GM23338 (cell line): Measurements from ENCODE around the gene CMIP. TPM values are rescaled to one million over a fixed set of nuclear protein-coding genes. Genes with fewer than 3 reads are reported as not detected.

Experiments
- ATAC-seq: fragments of 200-7000 bp; cut with Tn5 transposase; 3 replicates; pipeline ENCODE4 v1.9.1; 2020
- DNase-seq: peaks from one replicate; pipeline ENCODE4 v3.0.0-alpha.2; 2015; ENCODE audit warnings: low spot score
- H2AFZ ChIP-seq: fragments of 200-600 bp; sonication (generic); 2 replicates; pipeline ENCODE4 v1.8.0; 2016; ENCODE audit warnings: antibody characterized with exemption, mild to moderate bottlenecking, moderate library complexity
- H3F3A ChIP-seq: fragments of 200-600 bp; sonication (generic); replicated peaks from 2 replicates; pipeline ENCODE4 v1.8.0; 2017; ENCODE audit warnings: antibody characterized with exemption, mixed run types, low read depth
- H3K27ac ChIP-seq: fragments of 200-600 bp; sonication (generic); 2 replicates; pipeline ENCODE4 v1.6.1; 2016; ENCODE audit warnings: low read depth
- H3K27me3 ChIP-seq: fragments of 200-600 bp; sonication (generic); 2 replicates; pipeline ENCODE4 v1.8.0; 2016; ENCODE audit warnings: mild to moderate bottlenecking, mixed run types, moderate library complexity; ENCODE audit not compliant: insufficient read depth
- H3K36me3 ChIP-seq: fragments of 200-600 bp; sonication (generic); 2 replicates; pipeline ENCODE4 v1.8.0; 2016; ENCODE audit warnings: mild to moderate bottlenecking; ENCODE audit not compliant: insufficient read depth
- H3K4me1 ChIP-seq: fragments of 200-600 bp; sonication (generic); 2 replicates; pipeline ENCODE4 v1.8.0; 2016; ENCODE audit warnings: mild to moderate bottlenecking, moderate library complexity; ENCODE audit not compliant: insufficient read depth
- H3K4me2 ChIP-seq: fragments of 200-600 bp; sonication (generic); 2 replicates; pipeline ENCODE4 v1.7.1; 2017; ENCODE audit warnings: mixed run types
- H3K4me3 ChIP-seq: fragments of 200-600 bp; sonication (generic); 2 replicates; pipeline ENCODE4 v1.6.1; 2016; ENCODE audit warnings: mixed run types
- H3K79me2 ChIP-seq: fragments of 200-600 bp; sonication (generic); replicated peaks from 2 replicates; pipeline ENCODE4 v1.8.0; 2017; ENCODE audit warnings: mild to moderate bottlenecking; ENCODE audit not compliant: insufficient read depth
- H3K9me2 ChIP-seq: fragments of 200-600 bp; sonication (generic); 2 replicates; pipeline ENCODE4 v1.8.0; 2017; ENCODE audit not compliant: insufficient read depth
- H4K20me1 ChIP-seq: fragments of 200-600 bp; sonication (generic); replicated peaks from 2 replicates; pipeline ENCODE4 v1.8.0; 2017; ENCODE audit warnings: mild to moderate bottlenecking; ENCODE audit not compliant: insufficient read depth
- H3K27ac Mint-ChIP-seq: 2 replicates; pipeline ENCODE4 v1.8.0; 2020; ENCODE audit warnings: inconsistent platforms, mild to moderate bottlenecking, moderate library complexity, mixed read lengths
- H3K27me3 Mint-ChIP-seq: 3 replicates; pipeline ENCODE4 v1.8.0; 2022; ENCODE audit warnings: low read depth, mild to moderate bottlenecking, moderate library complexity, mixed read lengths, inconsistent platforms; ENCODE audit not compliant: insufficient read depth, poor library complexity
- H3K36me3 Mint-ChIP-seq: 3 replicates; pipeline ENCODE4 v1.8.0; 2021; ENCODE audit warnings: low read depth, mild to moderate bottlenecking, inconsistent platforms, moderate library complexity, mixed read lengths
- H3K4me1 Mint-ChIP-seq: 3 replicates; pipeline ENCODE4 v1.8.0; 2020; ENCODE audit warnings: mild to moderate bottlenecking, inconsistent platforms, mixed read lengths
- H3K4me3 Mint-ChIP-seq: 3 replicates; pipeline ENCODE4 v1.8.0; 2021; ENCODE audit warnings: moderate library complexity, mild to moderate bottlenecking, inconsistent platforms, mixed read lengths
- H3K9me3 Mint-ChIP-seq: 3 replicates; pipeline ENCODE4 v1.8.0; 2020; ENCODE audit warnings: moderate library complexity, mild to moderate bottlenecking, inconsistent platforms, mixed read lengths
- EZH2 ChIP-seq: fragments of 200-600 bp; sonication (generic); IDR thresholded peaks from one replicate; pipeline ENCODE4 v1.8.0; 2017; ENCODE audit warnings: antibody characterized with exemption, mild to moderate bottlenecking, low read depth; ENCODE audit not compliant: unreplicated experiment
- JUNB ChIP-seq: IDR thresholded peaks from one replicate; pipeline ENCODE4 v1.6.1; 2016; ENCODE audit warnings: antibody characterized with exemption; ENCODE audit not compliant: unreplicated experiment
- POLR2AphosphoS5 ChIP-seq: IDR thresholded peaks from 2 replicates; pipeline ENCODE4 v1.6.1; 2016; ENCODE audit warnings: antibody characterized with exemption, low read depth
- STAT1 ChIP-seq: IDR thresholded peaks from one replicate; pipeline ENCODE4 v1.6.1; 2016; ENCODE audit warnings: antibody characterized with exemption; ENCODE audit not compliant: unreplicated experiment
- ZNF331 ChIP-seq: fragments of 250-450 bp; sonication (Bioruptor Pico); IDR thresholded peaks from 2 replicates; pipeline ENCODE4 v1.5.0; 2020; ENCODE audit warnings: low read depth, mild to moderate bottlenecking, moderate library complexity
- polyA plus RNA-seq: library from polyadenylated mRNA; unstranded; fragments of >200 nt; fragmentation: Nextera tagmentation; extraction: Ambion mirVana; gene quantifications from 2 replicates; pipeline ENCODE4 v1.2.1, GENCODE V29; 2016
- total RNA-seq: library from RNA; depleted of rRNA; stranded (reverse); fragments of >200 nt; shearing (Covaris generic); gene quantifications from 2 replicates; pipeline ENCODE4 v1.2.3, GENCODE V29; 2014
- TF ChIP-seq, protein P1 (sequence below): IDR thresholded peaks from one replicate; pipeline ENCODE4 v1.6.1; 2018; ENCODE audit warnings: antibody characterized with exemption; ENCODE audit not compliant: unreplicated experiment
- TF ChIP-seq, protein P2 (sequence below), 2 experiments: fragments of 200-600 bp in 1 of 2; sonication (generic) in 1 of 2; conservative IDR thresholded peaks; 2 replicates each; pipeline versions ENCODE4 v1.5.1 to v1.6.1; 2016 to 2017; ENCODE audit warnings: antibody characterized with exemption in 2 of 2, low read depth in 2 of 2, mild to moderate bottlenecking in 2 of 2, moderate library complexity in 1 of 2
- TF ChIP-seq, protein P3 (sequence below): IDR thresholded peaks from 2 replicates; pipeline ENCODE4 v1.6.1; 2016; ENCODE audit warnings: antibody characterized with exemption
- TF ChIP-seq, protein P4 (sequence below): fragments of 250-450 bp; sonication (Bioruptor Pico); IDR thresholded peaks from 2 replicates; pipeline ENCODE4 v1.5.0; 2020; ENCODE audit warnings: mild to moderate bottlenecking, moderate library complexity

CMIP gene
- total and polyA plus RNA-seq, 2 experiments from 2014 or later = 9.5 to 62.3 TPM

DNA sequence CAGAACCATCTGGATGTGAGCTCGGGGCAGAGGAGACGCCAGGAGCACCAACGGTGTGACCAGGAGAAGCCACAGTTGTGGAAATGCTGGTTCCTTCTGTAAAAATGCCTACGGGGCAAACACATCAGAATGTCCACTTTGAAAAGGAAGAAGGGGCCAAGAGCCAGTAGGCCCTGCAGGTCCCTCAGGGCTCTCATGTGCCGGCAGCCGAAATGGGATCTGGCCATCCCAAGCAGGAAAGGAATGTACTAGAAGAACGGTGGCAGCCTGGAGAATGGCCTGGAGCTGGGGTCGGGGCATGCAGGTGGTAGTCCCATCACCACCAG, 172.4 kb downstream of the CMIP start:
- H3K79me2 ChIP-seq = peaks cover 9% of the 10 kb centered on the region
- no peak overlapping the region for H2AFZ ChIP-seq
- no peak overlapping the region for H3K27ac Mint-ChIP-seq
- no peaks in the 10 kb centered on the region for H3K4me1 ChIP-seq
- H3K4me3 ChIP-seq = no peak overlapping the region
- no peaks in the 10 kb centered on the region for H3K9me2 ChIP-seq
- H3K4me2 ChIP-seq = no peak overlapping the region
- H3K4me3 Mint-ChIP-seq = no peak overlapping the region
- H3K9me3 Mint-ChIP-seq = no peaks in the 10 kb centered on the region; the same call in 2 of the 3 replicates
- H3K27ac ChIP-seq = no peak overlapping the region
- H3K27me3 ChIP-seq = no peaks in the 10 kb centered on the region
- peaks cover 4% of the 10 kb centered on the region; the same call in 1 of the 2 replicates for H4K20me1 ChIP-seq
- no peaks in the 10 kb centered on the region for H3K36me3 ChIP-seq
- DNase-seq = no peak
- peaks cover 23% of the 10 kb centered on the region for H3K36me3 Mint-ChIP-seq
- peaks cover 3% of the 10 kb centered on the region; the same call in 1 of the 2 replicates for H3F3A ChIP-seq
- no peak for ATAC-seq
- TF ChIP-seq, protein P1, sequence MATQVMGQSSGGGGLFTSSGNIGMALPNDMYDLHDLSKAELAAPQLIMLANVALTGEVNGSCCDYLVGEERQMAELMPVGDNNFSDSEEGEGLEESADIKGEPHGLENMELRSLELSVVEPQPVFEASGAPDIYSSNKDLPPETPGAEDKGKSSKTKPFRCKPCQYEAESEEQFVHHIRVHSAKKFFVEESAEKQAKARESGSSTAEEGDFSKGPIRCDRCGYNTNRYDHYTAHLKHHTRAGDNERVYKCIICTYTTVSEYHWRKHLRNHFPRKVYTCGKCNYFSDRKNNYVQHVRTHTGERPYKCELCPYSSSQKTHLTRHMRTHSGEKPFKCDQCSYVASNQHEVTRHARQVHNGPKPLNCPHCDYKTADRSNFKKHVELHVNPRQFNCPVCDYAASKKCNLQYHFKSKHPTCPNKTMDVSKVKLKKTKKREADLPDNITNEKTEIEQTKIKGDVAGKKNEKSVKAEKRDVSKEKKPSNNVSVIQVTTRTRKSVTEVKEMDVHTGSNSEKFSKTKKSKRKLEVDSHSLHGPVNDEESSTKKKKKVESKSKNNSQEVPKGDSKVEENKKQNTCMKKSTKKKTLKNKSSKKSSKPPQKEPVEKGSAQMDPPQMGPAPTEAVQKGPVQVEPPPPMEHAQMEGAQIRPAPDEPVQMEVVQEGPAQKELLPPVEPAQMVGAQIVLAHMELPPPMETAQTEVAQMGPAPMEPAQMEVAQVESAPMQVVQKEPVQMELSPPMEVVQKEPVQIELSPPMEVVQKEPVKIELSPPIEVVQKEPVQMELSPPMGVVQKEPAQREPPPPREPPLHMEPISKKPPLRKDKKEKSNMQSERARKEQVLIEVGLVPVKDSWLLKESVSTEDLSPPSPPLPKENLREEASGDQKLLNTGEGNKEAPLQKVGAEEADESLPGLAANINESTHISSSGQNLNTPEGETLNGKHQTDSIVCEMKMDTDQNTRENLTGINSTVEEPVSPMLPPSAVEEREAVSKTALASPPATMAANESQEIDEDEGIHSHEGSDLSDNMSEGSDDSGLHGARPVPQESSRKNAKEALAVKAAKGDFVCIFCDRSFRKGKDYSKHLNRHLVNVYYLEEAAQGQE = no peak
- TF ChIP-seq, protein P2, sequence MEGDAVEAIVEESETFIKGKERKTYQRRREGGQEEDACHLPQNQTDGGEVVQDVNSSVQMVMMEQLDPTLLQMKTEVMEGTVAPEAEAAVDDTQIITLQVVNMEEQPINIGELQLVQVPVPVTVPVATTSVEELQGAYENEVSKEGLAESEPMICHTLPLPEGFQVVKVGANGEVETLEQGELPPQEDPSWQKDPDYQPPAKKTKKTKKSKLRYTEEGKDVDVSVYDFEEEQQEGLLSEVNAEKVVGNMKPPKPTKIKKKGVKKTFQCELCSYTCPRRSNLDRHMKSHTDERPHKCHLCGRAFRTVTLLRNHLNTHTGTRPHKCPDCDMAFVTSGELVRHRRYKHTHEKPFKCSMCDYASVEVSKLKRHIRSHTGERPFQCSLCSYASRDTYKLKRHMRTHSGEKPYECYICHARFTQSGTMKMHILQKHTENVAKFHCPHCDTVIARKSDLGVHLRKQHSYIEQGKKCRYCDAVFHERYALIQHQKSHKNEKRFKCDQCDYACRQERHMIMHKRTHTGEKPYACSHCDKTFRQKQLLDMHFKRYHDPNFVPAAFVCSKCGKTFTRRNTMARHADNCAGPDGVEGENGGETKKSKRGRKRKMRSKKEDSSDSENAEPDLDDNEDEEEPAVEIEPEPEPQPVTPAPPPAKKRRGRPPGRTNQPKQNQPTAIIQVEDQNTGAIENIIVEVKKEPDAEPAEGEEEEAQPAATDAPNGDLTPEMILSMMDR (conservative IDR thresholded peaks at IDR 0.05; ENCODE audit: low read depth in 2 of 2) = no peak
- TF ChIP-seq, protein P3, sequence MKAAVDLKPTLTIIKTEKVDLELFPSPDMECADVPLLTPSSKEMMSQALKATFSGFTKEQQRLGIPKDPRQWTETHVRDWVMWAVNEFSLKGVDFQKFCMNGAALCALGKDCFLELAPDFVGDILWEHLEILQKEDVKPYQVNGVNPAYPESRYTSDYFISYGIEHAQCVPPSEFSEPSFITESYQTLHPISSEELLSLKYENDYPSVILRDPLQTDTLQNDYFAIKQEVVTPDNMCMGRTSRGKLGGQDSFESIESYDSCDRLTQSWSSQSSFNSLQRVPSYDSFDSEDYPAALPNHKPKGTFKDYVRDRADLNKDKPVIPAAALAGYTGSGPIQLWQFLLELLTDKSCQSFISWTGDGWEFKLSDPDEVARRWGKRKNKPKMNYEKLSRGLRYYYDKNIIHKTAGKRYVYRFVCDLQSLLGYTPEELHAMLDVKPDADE = no peak
- H3K27me3 Mint-ChIP-seq = peaks cover 5% of the 10 kb centered on the region
- no peaks in the 10 kb centered on the region for H3K4me1 Mint-ChIP-seq

DNA sequence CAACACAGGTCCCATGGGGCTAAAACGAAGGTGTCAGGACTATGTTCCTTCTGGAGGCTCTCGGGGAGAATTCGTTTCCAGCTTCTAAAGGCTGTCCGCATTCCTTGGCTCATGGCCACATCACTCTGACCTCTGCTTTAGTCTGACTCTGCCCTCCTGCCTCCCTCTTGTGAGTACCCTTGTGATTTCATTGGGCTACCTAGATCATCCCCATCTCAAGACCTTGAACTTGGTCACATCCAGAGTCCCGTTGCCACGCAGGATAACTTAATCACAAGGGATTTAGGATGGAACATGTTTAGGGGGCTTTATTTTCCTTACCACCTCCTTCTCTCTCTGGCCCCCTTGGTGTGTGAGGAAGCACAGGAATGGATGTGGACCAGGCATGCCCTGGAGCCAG, 173.6 kb downstream of the CMIP start:
- Histone ChIP-seq H3F3A (peaks cover 3% of the 10 kb centered on the region; the same call in 1 of the 2 replicates), H3K9me2 (no peaks in the 10 kb centered on the region), H3K27me3 (no peaks in the 10 kb centered on the region), H3K36me3 (no peaks in the 10 kb centered on the region), H3K4me1 (no peaks in the 10 kb centered on the region), H3K27ac (no peak overlapping the region), H3K4me3 (no peak overlapping the region), H2AFZ (no peak overlapping the region), H4K20me1 (peaks cover 4% of the 10 kb centered on the region; the same call in 1 of the 2 replicates), H3K4me2 (no peak overlapping the region), H3K79me2 (peaks cover 9% of the 10 kb centered on the region)
- H3K27me3 Mint-ChIP-seq = peaks cover 7% of the 10 kb centered on the region
- H3K9me3 Mint-ChIP-seq = no peaks in the 10 kb centered on the region; the same call in 2 of the 3 replicates
- H3K36me3 Mint-ChIP-seq = peaks cover 23% of the 10 kb centered on the region
- ATAC-seq = no peak
- DNase-seq = no peak
- H3K4me1 Mint-ChIP-seq = no peaks in the 10 kb centered on the region
- no peak overlapping the region for H3K4me3 Mint-ChIP-seq
- H3K27ac Mint-ChIP-seq = no peak overlapping the region; the same call in 1 of the 2 replicates
- TF ChIP-seq EZH2 = no peak
- TF ChIP-seq JUNB = no peak
- TF ChIP-seq, protein P4, sequence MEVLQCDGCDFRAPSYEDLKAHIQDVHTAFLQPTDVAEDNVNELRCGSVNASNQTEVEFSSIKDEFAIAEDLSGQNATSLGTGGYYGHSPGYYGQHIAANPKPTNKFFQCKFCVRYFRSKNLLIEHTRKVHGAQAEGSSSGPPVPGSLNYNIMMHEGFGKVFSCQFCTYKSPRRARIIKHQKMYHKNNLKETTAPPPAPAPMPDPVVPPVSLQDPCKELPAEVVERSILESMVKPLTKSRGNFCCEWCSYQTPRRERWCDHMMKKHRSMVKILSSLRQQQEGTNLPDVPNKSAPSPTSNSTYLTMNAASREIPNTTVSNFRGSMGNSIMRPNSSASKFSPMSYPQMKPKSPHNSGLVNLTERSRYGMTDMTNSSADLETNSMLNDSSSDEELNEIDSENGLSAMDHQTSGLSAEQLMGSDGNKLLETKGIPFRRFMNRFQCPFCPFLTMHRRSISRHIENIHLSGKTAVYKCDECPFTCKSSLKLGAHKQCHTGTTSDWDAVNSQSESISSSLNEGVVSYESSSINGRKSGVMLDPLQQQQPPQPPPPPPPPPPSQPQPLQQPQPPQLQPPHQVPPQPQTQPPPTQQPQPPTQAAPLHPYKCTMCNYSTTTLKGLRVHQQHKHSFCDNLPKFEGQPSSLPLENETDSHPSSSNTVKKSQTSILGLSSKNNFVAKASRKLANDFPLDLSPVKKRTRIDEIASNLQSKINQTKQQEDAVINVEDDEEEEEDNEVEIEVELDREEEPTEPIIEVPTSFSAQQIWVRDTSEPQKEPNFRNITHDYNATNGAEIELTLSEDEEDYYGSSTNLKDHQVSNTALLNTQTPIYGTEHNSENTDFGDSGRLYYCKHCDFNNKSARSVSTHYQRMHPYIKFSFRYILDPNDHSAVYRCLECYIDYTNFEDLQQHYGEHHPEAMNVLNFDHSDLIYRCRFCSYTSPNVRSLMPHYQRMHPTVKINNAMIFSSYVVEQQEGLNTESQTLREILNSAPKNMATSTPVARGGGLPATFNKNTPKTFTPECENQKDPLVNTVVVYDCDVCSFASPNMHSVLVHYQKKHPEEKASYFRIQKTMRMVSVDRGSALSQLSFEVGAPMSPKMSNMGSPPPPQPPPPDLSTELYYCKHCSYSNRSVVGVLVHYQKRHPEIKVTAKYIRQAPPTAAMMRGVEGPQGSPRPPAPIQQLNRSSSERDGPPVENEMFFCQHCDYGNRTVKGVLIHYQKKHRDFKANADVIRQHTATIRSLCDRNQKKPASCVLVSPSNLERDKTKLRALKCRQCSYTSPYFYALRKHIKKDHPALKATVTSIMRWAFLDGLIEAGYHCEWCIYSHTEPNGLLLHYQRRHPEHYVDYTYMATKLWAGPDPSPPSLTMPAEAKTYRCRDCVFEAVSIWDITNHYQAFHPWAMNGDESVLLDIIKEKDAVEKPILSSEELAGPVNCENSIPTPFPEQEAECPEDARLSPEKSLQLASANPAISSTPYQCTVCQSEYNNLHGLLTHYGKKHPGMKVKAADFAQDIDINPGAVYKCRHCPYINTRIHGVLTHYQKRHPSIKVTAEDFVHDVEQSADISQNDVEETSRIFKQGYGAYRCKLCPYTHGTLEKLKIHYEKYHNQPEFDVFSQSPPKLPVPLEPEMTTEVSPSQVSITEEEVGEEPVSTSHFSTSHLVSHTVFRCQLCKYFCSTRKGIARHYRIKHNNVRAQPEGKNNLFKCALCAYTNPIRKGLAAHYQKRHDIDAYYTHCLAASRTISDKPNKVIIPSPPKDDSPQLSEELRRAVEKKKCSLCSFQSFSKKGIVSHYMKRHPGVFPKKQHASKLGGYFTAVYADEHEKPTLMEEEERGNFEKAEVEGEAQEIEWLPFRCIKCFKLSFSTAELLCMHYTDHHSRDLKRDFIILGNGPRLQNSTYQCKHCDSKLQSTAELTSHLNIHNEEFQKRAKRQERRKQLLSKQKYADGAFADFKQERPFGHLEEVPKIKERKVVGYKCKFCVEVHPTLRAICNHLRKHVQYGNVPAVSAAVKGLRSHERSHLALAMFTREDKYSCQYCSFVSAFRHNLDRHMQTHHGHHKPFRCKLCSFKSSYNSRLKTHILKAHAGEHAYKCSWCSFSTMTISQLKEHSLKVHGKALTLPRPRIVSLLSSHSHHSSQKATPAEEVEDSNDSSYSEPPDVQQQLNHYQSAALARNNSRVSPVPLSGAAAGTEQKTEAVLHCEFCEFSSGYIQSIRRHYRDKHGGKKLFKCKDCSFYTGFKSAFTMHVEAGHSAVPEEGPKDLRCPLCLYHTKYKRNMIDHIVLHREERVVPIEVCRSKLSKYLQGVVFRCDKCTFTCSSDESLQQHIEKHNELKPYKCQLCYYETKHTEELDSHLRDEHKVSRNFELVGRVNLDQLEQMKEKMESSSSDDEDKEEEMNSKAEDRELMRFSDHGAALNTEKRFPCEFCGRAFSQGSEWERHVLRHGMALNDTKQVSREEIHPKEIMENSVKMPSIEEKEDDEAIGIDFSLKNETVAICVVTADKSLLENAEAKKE (CRISPR knock-in tag) = no peak
- no peak for TF ChIP-seq STAT1
- TF ChIP-seq POLR2AphosphoS5 = no peak
- TF ChIP-seq ZNF331 (CRISPR knock-in tag) = no peak
